ENCODE data around the gene IL16. TPM values are rescaled to one million over a fixed set of nuclear protein-coding genes. Genes with fewer than 3 reads are reported as not detected.

The IL16 gene
- total RNA-seq, 1 donor from 2014 or later, result 29.6 TPM

- no peak for DNase-seq (ENCODE audit: low spot score)
- no peak overlapping the region for H3K4me3 Mint-ChIP-seq (ENCODE audit: unreplicated experiment)
- H3K27ac Mint-ChIP-seq (ENCODE audit: unreplicated experiment), result no peak overlapping the region
- no peaks in the 10 kb centered on the region for H3K9me3 Mint-ChIP-seq (ENCODE audit: unreplicated experiment)
- TF ChIP-seq CTCF (IDR thresholded peaks at IDR 0.05; ENCODE audit: unreplicated experiment), result no peak
- peaks cover 7% of the 10 kb centered on the region for H3K27me3 Mint-ChIP-seq (ENCODE audit: unreplicated experiment)
- H3K4me1 Mint-ChIP-seq (ENCODE audit: unreplicated experiment), result peaks cover 46% of the 10 kb centered on the region
- H3K36me3 Mint-ChIP-seq (ENCODE audit: low read depth, unreplicated experiment), result peaks cover 35% of the 10 kb centered on the region
These were observed 103.1 kb downstream of the IL16 start for GRCh38 chr15:81299630-81300273.

GRCh38 chr15:81301385-81301784, 104.7 kb downstream of the IL16 start:
- H3K36me3 Mint-ChIP-seq (ENCODE audit: low read depth, unreplicated experiment), result peaks cover 35% of the 10 kb centered on the region
- H3K27ac Mint-ChIP-seq (ENCODE audit: unreplicated experiment), result no peak overlapping the region
- no peak for TF ChIP-seq CTCF (IDR thresholded peaks at IDR 0.05; ENCODE audit: unreplicated experiment)

GRCh38 chr15:81301815-81302399, 105.2 kb downstream of the IL16 start:
- H3K27ac Mint-ChIP-seq (ENCODE audit: unreplicated experiment), result no peak overlapping the region
- no peaks in the 10 kb centered on the region for H3K9me3 Mint-ChIP-seq (ENCODE audit: unreplicated experiment)
- H3K36me3 Mint-ChIP-seq (ENCODE audit: low read depth, unreplicated experiment), result peaks cover 34% of the 10 kb centered on the region
- no peak for TF ChIP-seq CTCF (IDR thresholded peaks at IDR 0.05; ENCODE audit: unreplicated experiment)
- no peak for DNase-seq (ENCODE audit: low spot score)
- H3K4me1 Mint-ChIP-seq (ENCODE audit: unreplicated experiment), result peaks cover 26% of the 10 kb centered on the region
- H3K4me3 Mint-ChIP-seq (ENCODE audit: unreplicated experiment), result no peak overlapping the region
- H3K27me3 Mint-ChIP-seq (ENCODE audit: unreplicated experiment), result peaks cover 7% of the 10 kb centered on the region

More at GRCh38 chr15:81301385-81301784, 104.7 kb downstream of the IL16 start:
- Mint-ChIP-seq H3K4me3 (ENCODE audit: unreplicated experiment) (no peak overlapping the region), H3K9me3 (ENCODE audit: unreplicated experiment) (no peaks in the 10 kb centered on the region), H3K4me1 (ENCODE audit: unreplicated experiment) (peaks cover 31% of the 10 kb centered on the region), H3K27me3 (ENCODE audit: unreplicated experiment) (peaks cover 7% of the 10 kb centered on the region)
- no peak for DNase-seq (ENCODE audit: low spot score)

- peaks cover 18% of the 10 kb centered on the region for H3K4me1 Mint-ChIP-seq (ENCODE audit: unreplicated experiment)
These were observed 106.0 kb downstream of the IL16 start for GRCh38 chr15:81302701-81303109.

More at GRCh38 chr15:81302701-81303109, 106.0 kb downstream of the IL16 start:
- TF ChIP-seq CTCF (IDR thresholded peaks at IDR 0.05; ENCODE audit: unreplicated experiment), result no peak
- no peak overlapping the region for H3K27ac Mint-ChIP-seq (ENCODE audit: unreplicated experiment)
- no peak for DNase-seq (ENCODE audit: low spot score)
- H3K27me3 Mint-ChIP-seq (ENCODE audit: unreplicated experiment), result peaks cover 4% of the 10 kb centered on the region
- H3K36me3 Mint-ChIP-seq (ENCODE audit: low read depth, unreplicated experiment), result peaks cover 36% of the 10 kb centered on the region
- H3K9me3 Mint-ChIP-seq (ENCODE audit: unreplicated experiment), result no peaks in the 10 kb centered on the region
- peak overlapping the region; percentile 23 for H3K4me3 Mint-ChIP-seq (ENCODE audit: unreplicated experiment)

Measured in endothelial cell (in vitro differentiated cells).